WERI-Rb-1 (cell line): Measurements from ENCODE around the gene OR9Q2.

Experiments used
- DNase-seq: peaks from one replicate; pipeline ENCODE4 v3.0.0-alpha.2; 2020
- H3K27ac ChIP-seq: fragments of 250-450 bp; sonication (Bioruptor Pico); 2 replicates; pipeline ENCODE4 v1.5.1; 2020; ENCODE audit warnings: mild to moderate bottlenecking, moderate library complexity
- H3K27me3 ChIP-seq: fragments of 250-450 bp; sonication (Bioruptor Pico); 2 replicates; pipeline ENCODE4 v1.5.1; 2021; ENCODE audit warnings: mild to moderate bottlenecking, low read depth, moderate library complexity; ENCODE audit not compliant: insufficient read depth, severe bottlenecking
- H3K36me3 ChIP-seq: fragments of 250-450 bp; sonication (Bioruptor Pico); 2 replicates; pipeline ENCODE4 v1.5.1; 2020; ENCODE audit warnings: mild to moderate bottlenecking, moderate library complexity
- H3K4me3 ChIP-seq: 2 replicates; pipeline ENCODE4 v1.5.1; 2011; ENCODE audit warnings: low read depth, mild to moderate bottlenecking, control low read depth, low read length
- H3K9me3 ChIP-seq: fragments of 250-450 bp; sonication (Bioruptor Pico); 2 replicates; pipeline ENCODE4 v1.5.1; 2021; ENCODE audit warnings: mild to moderate bottlenecking, moderate library complexity; ENCODE audit not compliant: severe bottlenecking
- CTCF ChIP-seq: IDR thresholded peaks from 2 replicates; pipeline ENCODE4 v1.5.1; 2011; ENCODE audit warnings: low read depth, mild to moderate bottlenecking, control low read depth, inconsistent platforms, low read length

OR9Q2 gene

GRCh38 chr11:58222721-58223120, 33.9 kb downstream of the OR9Q2 start:
- peaks cover 47% of the 10 kb centered on the region for H3K27me3 ChIP-seq
- H3K27ac ChIP-seq: no peak overlapping the region
- no peak for DNase-seq
- no peaks in the 10 kb centered on the region for H3K9me3 ChIP-seq
- H3K4me3 ChIP-seq: no peak overlapping the region
- H3K36me3 ChIP-seq: no peaks in the 10 kb centered on the region
- no peak for TF ChIP-seq CTCF

DNA sequence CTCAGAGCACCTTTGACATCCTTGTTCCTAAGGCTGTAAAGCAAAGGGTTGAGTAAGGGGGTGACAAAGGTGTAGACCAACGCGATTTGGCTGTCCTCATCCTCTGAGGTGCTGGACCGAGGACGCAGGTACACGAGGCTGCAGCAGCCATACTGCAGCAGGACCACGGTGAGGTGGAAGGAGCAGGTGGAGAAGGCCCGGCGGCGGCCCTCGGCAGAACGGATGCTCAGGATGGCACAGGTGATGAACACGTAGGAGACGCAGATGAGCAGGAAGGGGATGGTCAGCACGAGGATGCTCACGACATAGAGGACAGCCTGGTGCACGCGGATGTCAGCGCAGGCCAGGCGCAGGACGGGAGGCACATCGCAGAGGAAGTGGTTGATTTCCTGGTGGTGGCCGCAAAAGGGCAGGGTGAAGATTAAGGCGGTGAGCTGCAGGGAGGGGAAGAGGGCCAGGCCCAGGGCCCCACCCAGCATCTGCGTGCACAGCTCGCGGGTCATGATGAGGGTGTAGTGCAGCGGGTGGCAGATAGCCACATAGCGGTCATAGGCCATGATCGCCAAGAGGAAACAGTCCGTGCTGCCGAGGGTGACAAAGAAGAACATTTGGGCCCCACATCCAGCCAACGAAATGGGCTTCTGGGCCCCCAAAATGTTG, 39.2 kb downstream of the OR9Q2 start:
- Histone ChIP-seq H3K4me3 (no peak overlapping the region), H3K36me3 (no peaks in the 10 kb centered on the region), H3K27me3 (peaks cover 48% of the 10 kb centered on the region), H3K27ac (no peak overlapping the region), H3K9me3 (no peaks in the 10 kb centered on the region)
- DNase-seq: no peak
- no peak for TF ChIP-seq CTCF
